GM18873 (cell line): Measurements from ENCODE around the gene CTBP1.

Source experiments
- ATAC-seq: cut with Tn5 transposase; IDR thresholded peaks from one replicate; pipeline ENCODE4 v1.9.1; 2021; ENCODE audit warnings: mild to moderate bottlenecking, moderate library complexity, moderate number of reproducible peaks; ENCODE audit not compliant: unreplicated experiment, low FRiP score

The CTBP1 gene

GRCh38 chr4:1251773-1252066, 2.8 kb upstream of the CTBP1 start:
- no peak for ATAC-seq

GRCh38 chr4:1250921-1251772, 2.2 kb upstream of the CTBP1 start:
- no peak for ATAC-seq

- no peak for ATAC-seq
These were observed 1.5 kb upstream of the CTBP1 start for GRCh38 chr4:1250527-1250812.

GRCh38 chr4:1249731-1250526, 999 bp upstream of the CTBP1 start:
- peak; percentile 12 for ATAC-seq

GRCh38 chr4:1249148-1249730, 309 bp upstream of the CTBP1 start:
- peak; percentile 34 for ATAC-seq

GRCh38 chr4:1247864-1248244, 1.1 kb downstream of the CTBP1 start:
- peak; percentile 11 for ATAC-seq

GRCh38 chr4:1246901-1247863, 1.7 kb downstream of the CTBP1 start:
- no peak for ATAC-seq

GRCh38 chr4:1246111-1246881, 2.6 kb downstream of the CTBP1 start:
- ATAC-seq: no peak

GRCh38 chr4:1245481-1246051, 3.4 kb downstream of the CTBP1 start:
- ATAC-seq: no peak

- no peak for ATAC-seq
These were observed 3.9 kb downstream of the CTBP1 start for GRCh38 chr4:1244978-1245471.

- ATAC-seq: no peak
These were observed 4.6 kb downstream of the CTBP1 start for GRCh38 chr4:1244081-1244977.

GRCh38 chr4:1243451-1244080, 5.4 kb downstream of the CTBP1 start:
- ATAC-seq: no peak

- no peak for ATAC-seq
These were observed 6.2 kb downstream of the CTBP1 start for GRCh38 chr4:1242506-1243450.

GRCh38 chr4:1241936-1242505, 6.9 kb downstream of the CTBP1 start:
- no peak for ATAC-seq

GRCh38 chr4:1241466-1241935, 7.4 kb downstream of the CTBP1 start:
- ATAC-seq: no peak

- ATAC-seq: no peak
These were observed 8.0 kb downstream of the CTBP1 start for GRCh38 chr4:1240721-1241465.
